NCI-H1092 (cell line): Measurements from ENCODE around the gene CD44.
"Not testable (repeated sequence)": the region's sequence is repeated elsewhere in the genome, so short reads cannot be mapped to it uniquely, and the experiment has no call there.

Experiments used
- DNase-seq: peaks from one replicate; lab custom pipeline; 2025; lab: John Stamatoyannopoulos, UW

The CD44 gene

GRCh38 chr11:35214226-35214770 is 75.3 kb downstream of the CD44 start:
- no peak for DNase-seq

- DNase-seq, result no peak
Observed at GRCh38 chr11:35214792-35215193, 75.8 kb downstream of the CD44 start.

DNA sequence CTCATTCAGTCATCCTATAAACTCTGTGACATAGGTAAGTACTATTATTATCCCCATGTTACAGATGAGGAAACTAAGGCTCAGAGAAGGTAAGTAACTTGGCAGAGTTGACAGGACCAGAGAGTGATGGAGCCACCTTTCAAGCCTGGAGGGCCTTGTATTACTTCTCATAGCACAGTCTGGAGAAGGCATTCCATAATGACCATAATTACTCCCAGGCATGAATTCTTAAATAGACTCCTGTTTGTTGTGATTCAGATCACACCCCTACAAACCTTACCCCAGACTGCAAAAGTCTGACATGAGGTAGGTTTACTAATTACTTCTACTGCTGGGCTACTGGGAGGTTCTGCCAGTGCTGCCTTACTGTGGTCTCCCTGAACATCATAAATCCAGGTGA is 77.0 kb downstream of the CD44 start:
- no peak for DNase-seq

GRCh38 chr11:35216962-35217678 is 78.1 kb downstream of the CD44 start:
- no peak for DNase-seq

GRCh38 chr11:35218956-35219355 is 80.0 kb downstream of the CD44 start:
- no peak for DNase-seq

GRCh38 chr11:35223371-35223796 is 84.4 kb downstream of the CD44 start:
- DNase-seq, result peak; percentile 3

DNA sequence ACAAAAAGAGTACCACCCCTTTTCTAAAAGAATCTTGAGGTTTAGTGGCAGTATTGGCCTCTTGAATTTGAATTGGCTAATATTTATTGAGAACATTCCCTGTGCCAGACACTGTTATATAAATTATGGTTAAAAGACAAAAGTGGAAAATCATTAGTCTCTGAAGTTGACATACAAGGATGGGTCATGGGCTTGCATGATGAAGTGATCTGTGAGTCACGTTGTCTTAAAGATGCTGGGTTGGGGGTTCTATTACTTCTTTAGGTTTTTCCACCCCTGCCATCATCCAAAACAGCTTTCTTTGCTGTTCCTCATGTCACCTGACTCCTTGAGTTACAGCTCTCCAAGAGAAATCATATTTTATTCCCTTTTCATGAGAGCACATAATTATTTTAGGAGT is 85.0 kb downstream of the CD44 start:
- DNase-seq, result no peak

GRCh38 chr11:35225946-35226520 is 87.1 kb downstream of the CD44 start:
- no peak for DNase-seq

GRCh38 chr11:35226756-35227155 is 87.8 kb downstream of the CD44 start:
- DNase-seq, result not testable (repeated sequence)

GRCh38 chr11:35227576-35228327 is 88.8 kb downstream of the CD44 start:
- no peak for DNase-seq

GRCh38 chr11:35228328-35228725 is 89.4 kb downstream of the CD44 start:
- DNase-seq, result no peak

DNA sequence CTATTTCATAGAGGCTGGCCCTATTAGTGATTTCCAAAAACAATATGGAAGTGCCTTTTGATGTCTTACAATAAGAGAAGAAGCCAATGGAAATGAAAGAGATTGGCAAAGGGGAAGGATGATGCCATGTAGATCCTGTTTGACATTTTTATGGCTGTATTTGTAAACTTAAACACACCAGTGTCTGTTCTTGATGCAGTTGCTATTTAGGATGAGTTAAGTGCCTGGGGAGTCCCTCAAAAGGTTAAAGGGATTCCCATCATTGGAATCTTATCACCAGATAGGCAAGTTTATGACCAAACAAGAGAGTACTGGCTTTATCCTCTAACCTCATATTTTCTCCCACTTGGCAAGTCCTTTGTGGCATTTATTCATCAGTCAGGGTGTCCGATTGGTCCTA is 91.4 kb downstream of the CD44 start:
- no peak for DNase-seq

GRCh38 chr11:35231076-35231860 is 92.3 kb downstream of the CD44 start:
- DNase-seq, result no peak

GRCh38 chr11:35232891-35233330 is 93.9 kb downstream of the CD44 start:
- no peak for DNase-seq

DNA sequence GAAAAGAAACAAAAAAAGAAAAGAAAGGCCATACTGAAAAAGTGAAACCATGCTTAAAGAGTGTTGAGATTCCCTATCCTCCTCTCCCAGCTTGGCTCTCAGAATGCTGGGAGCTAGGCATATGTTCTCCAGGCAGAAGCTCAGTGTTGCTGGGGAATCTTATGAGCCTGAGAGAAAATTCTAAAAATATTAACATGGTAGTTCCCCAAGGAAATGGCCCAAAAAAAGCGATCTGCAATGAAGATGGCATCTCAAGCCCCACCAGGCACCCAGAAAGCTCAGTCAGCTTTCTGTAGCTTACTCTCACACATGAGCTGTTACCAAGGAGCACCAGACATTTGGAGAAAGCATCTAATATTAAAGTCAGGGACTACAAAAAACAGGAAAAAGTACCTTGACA is 94.5 kb downstream of the CD44 start:
- no peak for DNase-seq

- no peak for DNase-seq
Observed at GRCh38 chr11:35234460-35235156, 95.6 kb downstream of the CD44 start.

DNA sequence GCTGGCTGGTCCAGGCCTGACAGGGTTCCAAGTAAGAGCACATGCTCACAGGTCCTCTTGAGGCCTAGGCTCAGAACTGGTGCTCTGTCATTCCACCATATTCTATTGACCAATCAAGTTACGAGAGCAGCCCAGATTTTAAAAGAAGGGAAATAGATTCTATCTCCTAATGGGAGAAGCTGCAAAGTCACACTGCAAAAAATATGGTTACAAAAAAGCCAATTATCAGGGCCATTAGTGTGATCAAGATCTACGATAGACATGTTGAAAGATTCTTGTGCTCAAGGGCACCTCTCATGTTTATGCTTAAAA is 96.1 kb downstream of the CD44 start:
- DNase-seq, result no peak

DNA sequence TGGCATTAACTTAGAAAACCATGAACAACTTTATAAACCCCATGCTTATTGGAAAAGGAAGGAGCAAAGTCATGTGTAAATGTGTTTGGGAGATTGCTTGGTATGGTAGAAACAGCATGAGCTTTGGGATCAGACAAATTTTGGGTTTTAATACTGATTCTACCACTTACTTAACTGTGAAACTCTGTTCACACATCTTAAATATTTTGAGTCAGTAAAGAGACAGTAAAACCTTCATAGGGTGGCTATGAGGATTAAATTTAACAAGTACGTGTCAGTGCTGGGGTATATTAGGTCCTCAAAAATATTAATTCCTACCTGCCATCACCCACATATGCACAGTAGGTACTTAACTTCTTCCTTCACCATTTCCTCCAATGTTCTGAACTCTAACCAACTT is 96.5 kb downstream of the CD44 start:
- no peak for DNase-seq

DNA sequence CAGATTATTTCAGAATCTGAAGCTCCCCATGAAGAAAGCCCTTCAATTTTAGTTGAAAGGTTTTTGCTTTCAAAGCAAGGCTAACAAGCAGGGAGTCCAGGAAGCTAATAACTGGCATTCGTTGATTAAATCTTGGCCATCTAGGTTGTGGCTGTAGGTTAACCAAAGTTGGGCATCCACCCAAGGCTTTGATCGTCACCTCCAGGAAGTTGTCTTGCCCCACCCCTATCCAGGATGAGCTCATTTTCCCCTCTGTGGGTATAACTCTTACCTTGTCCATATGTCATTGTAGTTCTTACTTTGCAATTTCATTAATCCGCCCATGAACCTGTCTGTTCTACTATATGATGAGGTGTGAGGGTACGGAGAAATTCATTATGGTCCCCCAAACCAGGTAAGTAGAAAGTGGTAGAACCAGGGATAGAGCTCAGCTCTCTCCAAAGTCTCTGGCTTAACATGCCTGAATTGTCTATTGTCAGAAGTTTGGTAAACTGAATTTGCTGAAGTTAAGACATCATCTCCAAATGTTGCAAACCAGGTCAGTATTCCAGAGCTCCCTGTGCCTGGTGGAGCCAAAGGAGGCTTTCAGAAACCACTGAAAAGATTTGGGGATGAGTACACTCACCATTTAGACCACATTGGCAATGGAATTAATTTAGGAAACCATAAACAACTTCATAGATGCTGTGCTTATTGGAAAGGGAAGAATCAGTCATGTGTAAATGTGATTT is 97.1 kb downstream of the CD44 start:
- DNase-seq, result no peak

DNA sequence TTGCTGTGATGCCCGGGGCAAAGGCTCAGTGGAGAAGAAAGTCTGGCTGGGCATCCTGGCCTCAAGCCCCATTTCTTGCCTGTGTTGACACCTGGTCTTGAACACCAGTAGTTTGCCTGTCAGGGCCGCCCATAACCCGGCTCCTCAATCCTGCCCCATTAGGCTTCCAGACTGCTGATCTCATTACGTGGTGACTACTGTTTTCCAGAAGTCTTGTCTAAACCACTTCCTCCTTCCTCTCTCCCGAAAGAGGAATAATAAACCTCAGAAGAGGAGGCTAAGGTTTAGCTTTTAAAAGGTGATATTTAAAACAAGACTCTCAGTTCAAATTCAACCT is 97.7 kb downstream of the CD44 start:
- DNase-seq, result no peak

- DNase-seq, result no peak
Observed at GRCh38 chr11:35237351-35237750, 98.4 kb downstream of the CD44 start.
